GM19397 (cell line): ENCODE results near the gene HOOK2.
"Not testable (repeated sequence)": the region's sequence is repeated elsewhere in the genome, so short reads cannot be mapped to it uniquely, and the experiment has no call there.

ENCODE experiments used
- ATAC-seq: cut with Tn5 transposase; IDR thresholded peaks from one replicate; pipeline ENCODE4 v1.9.1; 2021; ENCODE audit warnings: mild to moderate bottlenecking, moderate library complexity; ENCODE audit not compliant: unreplicated experiment

HOOK2 gene

DNA sequence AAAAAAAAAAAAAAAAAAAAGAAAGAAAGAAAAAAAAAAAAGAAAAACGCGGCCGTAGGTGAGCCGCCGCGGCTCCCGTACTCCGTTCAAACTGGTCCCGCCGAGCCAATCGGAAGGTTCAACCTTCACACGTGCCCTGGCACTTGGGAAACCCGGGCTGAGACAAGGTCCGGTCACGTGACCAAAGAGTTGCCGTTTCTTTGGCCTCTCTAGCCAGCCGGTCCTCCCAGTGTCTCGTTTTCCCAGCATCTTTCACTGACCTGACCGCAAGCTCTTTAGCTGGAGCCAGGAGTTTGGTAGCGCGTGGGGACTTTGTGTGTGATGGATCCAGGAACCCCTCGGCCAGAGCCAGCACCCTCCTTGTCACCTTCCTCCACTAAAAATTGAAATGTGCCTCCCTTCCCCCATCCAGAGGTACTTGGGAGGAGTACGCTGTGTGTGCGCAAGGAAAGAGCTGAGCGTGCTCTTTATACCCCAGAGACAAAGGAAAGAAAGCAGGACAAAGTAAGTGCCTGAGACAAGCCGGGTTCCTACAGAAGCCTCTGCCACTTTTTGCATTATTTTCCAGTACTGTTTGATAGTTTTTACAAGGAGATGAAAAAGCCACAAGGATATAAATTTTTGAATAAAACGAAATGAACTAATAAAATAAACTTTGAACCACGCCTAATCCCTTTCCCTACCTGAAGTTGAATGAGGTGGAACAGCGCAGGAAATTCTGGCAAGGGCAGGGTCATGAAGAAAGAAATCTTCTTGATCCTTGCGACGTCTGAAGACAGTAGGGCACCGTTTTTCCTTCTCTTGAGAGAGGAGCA, 52.6 kb downstream of the HOOK2 start:
- peak; percentile 76 for ATAC-seq

DNA sequence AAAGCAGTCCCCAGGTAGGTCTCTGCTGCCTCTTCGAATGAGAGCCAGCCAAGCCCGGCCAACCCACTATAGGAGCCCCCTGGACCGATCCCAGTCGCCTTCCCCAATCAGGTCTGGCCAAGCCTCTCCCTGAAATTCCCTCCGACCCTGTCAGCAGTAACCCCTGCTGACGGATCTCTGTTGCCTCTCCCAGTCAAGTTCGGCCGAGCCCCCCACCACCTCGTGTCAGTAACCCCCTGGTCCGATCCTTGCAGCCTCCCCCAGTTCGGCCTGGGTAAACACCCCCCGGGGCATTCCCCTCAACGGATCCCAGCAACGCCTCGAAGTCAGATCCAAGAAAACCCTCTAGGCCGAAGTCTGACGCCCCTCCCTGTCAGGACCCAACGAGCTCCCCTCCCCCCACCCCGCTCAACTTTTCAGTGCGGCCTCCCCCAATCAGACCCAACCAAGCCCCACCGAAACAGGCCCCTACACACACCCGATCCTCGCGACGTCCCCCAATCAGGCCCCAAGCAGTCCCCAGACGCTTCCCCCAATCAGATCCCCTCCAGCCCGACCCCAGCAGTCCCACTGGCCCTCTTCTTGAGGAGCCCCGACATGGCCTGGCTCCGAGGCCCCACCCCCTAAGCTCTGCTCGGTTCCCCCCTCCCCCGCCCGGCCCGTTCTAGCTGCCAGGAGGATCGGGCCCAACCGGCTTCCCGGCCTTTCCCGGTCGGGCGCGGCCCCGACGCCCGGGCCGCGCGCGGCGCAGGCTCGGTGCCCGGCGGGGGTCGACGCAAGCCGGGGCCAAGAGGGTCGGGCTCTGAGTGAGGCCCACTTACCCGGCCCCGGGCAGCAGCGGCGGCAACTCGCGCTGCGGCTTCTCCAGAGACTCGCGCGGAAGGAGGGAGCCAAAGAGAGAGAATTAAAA, 53.4 kb downstream of the HOOK2 start:
- ATAC-seq, result no peak

DNA sequence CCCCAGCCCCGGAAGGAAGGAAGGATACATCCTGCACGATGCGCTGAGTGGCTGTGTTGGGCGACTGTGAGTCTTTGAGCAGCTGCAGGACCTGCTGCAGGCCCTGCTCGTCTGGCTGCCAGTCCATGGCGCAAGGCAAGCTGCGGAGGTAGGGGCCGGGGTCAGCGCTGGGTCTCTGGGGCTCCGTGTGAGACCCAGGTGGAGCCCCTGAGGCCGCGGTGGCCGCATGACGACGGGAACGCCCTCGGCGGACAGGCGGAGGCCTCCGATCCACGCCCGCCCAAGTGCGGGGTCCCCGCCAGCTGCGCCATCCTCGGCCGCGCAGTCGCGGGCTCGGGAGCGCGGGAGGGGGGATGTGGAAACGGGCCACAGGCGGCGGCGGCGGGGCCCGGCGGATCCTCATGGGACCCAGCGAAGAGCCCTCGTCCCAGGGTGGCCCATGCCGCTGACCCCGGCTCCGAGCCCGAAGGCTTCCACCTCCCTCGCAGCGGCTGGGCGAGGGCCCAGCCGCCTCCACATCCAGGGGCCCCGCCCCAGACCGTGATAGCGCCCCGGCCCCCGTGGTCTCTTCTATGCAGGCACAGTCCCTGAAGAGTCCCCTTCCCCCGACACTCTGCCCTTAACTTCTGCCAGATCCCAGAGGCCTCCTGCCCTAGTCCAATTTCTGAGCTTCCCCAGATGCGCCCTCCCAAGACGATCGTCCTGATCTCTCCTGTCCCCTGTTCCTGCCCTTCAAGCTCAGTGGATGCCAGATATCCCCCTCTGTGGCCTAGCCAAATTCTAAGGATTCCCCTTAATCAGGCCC, 54.3 kb downstream of the HOOK2 start:
- ATAC-seq, result no peak

DNA sequence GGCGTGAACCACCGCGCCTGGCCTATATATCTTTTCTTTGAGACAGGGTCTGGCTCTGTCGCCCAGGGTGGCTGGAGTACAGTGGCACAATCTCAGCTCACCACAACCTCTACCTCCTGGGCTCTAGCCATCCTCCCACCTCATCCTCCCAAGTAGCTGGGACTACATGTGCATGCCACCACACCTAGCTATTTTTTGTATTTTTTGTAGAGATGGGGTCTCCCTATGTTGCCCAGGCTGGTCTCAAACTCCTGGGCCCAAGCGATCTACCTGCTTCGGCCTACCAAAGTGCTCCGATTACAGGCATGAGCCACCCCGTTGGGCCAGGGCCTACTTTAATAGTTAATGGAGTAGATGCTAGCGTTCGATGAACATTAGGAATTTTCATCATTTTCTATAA, 55.1 kb downstream of the HOOK2 start:
- no peak for ATAC-seq

DNA sequence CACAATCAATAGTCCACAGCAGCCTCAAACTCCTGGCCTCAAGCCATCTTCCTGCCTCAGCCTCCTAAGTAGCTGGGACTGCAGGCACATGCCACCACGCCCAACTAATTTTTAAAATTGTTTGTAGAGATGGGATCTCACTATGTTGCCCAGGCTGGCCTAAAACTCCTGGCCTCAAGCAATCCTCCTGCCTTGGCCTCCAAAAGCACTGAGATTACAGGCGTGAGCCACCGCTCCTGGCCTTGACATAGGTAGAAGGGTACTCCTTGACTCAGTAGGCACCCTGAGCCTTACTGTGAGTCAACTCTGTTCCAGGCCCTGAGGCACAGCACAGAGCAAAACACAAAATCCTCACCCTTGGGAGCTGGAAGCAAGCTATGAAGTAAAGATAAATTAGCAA, 59.4 kb downstream of the HOOK2 start:
- no peak for ATAC-seq

DNA sequence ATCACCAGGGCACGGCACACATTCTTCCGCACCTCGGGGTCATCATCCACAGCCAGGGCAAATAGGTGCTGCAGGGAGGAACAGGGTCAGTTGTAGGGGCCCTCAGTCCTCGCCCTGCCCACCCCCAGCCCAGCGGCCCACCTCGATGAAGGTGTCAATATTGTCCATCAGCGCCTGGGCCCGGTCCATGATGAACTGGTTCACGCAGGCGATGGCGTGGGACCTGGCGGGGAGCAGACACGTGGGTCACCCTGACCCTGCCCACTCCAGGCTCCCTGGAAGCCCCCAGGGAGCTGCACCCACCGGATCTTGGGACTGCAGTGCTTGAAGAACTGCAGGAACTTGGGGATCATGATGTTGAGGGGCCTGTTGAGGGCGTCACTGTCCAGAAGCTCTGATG, 60.2 kb downstream of the HOOK2 start:
- ATAC-seq, result no peak

DNA sequence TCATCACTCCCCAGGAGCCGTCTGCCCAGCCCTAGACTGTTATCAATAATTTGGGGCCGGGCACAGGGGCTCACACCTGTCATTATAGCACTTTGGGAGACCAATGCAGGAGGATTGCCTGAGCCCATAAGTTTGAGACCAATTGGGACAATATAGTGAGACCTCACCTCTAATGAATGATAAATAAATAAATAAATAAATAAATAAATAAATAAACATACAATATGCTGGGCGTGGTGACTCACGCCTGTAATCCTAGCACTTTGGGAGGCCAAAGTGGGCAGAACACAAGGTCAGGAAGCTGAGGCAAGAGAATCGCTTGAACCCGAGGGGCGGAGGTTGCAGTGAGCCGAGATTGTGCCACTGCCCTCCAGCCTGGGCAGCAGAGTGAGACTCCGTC, 62.0 kb downstream of the HOOK2 start:
- ATAC-seq, result not testable (repeated sequence)
